HL-60/S4 (cell line): ENCODE results near the gene LPCAT2.

ENCODE experiments used
- in situ Hi-C: fragments of 300-500 bp; cut with MboI; formaldehyde crosslinking; loops from 2 replicates; pipeline ENCODE4 v1.14.3; 2022; ENCODE audit warnings: low sequenced_read_pairs

The LPCAT2 gene

DNA sequence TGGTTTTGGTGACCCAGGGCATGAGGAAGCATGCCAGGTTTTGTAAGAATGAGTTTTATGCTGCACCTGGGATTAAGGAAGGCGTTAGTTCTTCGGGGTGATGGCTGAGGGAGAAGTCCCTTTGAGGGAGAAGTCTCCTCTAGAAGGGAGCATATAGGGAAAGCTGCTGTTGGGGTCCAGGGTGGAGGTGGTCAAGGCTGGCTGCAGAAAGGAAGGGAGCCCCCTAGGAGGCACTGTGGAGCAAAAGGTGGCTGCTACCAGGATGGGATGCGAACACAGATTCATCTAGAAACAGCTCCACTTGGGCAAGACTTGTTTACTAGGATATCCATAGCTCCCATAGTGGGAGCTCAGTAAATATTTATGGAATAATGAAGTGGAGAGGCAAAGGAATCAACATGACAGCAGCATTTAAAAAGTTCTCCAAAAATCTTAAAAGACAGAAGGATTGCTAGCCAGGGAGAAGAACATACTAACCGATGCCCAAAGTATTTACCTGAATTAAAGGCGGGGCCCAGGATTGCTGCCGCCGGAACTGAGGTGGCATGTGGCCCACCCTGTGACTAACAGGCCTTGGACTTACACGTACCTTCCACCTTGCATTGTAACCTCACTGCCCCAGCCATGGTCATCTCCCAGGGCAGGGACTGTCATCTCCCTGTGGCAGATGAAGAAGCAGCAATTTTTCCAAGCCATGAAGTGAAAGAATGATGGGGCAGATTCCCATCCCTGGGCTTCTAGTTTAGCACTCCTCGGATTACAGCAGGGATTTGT, 7.1 kb upstream of the LPCAT2 start:
- in situ Hi-C loops = no loop called here

GRCh38 chr16:55502801-55503366, 6.0 kb upstream of the LPCAT2 start:
- in situ Hi-C loops = no loop called here

DNA sequence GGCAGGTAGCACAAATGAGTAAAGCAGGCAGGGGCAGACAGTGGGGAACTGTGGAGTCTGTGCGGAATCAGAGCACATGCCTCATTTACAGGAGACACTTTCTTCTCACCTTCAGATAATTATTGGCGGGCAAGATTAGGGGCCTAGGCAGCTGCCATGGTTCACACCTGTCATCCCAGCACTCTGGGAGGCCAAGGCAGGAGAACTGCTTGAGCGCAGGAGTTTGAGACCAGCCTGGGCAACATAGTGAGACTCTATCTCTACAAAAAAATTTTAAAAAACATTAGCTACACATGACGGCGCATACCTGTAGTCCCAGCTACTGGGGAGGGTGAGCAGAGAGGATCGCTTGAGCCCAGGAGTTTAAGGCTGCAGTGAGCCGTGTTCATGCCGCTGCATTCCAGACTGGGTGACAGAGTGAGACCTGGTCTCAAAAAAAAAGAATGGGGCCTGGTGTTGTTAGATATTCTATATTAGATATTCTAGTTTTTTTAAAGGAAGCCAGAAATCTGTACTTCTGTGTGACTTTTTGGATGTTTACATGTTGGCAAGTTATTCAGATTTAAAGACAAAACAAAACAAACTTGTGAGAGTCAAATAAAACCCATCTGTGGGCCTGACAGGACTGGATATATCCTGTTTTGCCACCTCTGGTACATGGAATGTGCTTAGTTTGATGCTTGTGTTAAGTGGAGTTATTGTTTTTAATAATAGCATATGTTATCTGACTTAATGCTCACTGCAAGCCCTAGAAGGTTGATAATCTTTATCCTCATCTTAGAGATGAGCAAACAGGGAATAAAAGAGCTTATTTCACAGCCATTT, 4.9 kb upstream of the LPCAT2 start:
- in situ Hi-C loops = no loop called here

- in situ Hi-C loops = no loop called here
Measured at GRCh38 chr16:55505333-55506015, 3.4 kb upstream of the LPCAT2 start.

DNA sequence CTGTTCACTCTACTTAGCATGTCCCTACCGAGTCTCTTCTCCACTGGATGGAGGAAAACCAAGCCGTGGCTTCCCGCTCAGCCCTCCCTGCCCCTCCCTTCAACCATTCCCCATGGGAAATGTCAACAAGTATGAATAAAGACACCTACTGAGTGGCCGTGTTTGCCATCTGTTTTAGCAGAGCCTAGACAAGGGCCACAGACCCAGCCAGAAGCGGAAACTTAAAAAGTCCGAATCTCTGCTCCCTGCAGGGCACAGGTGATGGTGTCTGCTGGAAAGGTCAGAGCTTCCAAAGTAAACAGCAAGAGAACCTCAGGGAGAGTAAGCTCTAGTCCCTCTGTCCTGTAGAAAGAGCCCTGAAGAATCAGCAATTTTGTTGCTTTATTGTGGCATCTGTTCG, 2.8 kb upstream of the LPCAT2 start:
- in situ Hi-C loops = no loop called here

DNA sequence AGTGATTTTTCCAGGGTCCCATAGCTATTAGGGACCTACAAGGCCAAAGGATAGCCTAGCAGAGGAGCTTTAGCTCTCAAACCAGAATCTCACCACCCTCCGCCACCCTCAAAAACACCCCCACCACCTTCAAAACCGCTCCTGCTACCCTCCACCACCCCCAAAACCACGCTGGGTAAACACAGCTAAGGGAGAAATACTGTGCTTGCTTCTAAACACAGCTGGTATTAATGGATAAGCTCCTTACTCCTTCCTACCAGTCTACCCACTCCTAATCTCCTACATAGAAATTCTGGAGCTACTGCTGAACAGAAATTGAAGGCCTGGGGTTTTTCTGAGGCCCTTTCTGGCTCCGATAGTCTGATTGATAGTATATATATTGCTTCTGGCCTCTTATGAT, 2.2 kb upstream of the LPCAT2 start:
- in situ Hi-C loops = no loop called here

- in situ Hi-C loops = no loop called here
Measured at GRCh38 chr16:55508271-55508921, 476 bp upstream of the LPCAT2 start.

DNA sequence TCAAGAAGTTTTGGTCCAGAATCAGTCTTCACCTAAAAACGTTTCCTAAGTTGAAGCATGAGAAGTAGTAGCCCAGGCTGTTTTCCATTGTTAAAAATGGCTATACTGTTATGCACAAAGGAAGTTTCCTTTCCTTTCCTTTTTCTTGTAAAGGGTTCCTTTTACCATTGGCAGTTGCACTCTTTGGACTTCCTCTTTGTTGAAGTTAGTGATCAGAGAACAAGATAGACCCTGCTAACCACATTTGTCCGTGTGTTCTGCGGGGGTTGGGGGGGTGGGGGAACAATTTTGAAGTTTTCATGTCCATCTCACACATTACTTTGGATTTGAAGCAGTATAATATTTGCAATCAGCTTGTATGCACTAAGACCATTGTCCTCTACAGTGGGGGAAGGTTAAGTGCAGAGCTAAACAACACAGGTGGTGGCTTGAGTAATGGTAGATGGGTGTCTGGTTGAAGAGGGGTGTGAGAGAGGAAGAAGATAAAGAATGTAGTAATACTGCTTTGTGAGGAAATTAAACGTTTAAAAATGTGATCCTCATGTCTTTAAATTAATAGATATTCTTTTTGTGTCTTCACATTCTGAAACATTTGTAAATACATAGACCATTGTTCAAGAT, 1.4 kb downstream of the LPCAT2 start:
- in situ Hi-C loops = no loop called here

GRCh38 chr16:55512941-55513340, 4.1 kb downstream of the LPCAT2 start:
- in situ Hi-C loops = no loop called here

GRCh38 chr16:55513616-55514015, 4.7 kb downstream of the LPCAT2 start:
- in situ Hi-C loops = no loop called here

DNA sequence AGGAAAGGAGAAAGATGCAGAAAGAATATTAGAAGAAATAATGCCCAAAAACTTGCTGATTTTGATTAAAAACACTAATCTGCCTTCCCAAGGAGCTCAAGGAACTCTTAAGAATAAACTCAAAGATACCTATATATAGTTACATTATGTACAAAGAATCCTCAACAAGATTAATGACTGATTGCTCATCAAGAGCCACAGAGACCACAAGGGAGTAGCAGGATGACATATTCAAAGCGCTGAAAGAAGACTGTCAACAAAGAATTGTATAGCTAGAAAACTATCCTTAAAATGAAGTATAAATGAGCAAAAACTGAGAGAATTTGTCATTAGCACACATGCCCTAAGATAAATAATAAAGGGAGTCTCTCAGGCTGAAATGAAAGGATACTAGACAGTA, 6.2 kb downstream of the LPCAT2 start:
- in situ Hi-C loops = no loop called here

DNA sequence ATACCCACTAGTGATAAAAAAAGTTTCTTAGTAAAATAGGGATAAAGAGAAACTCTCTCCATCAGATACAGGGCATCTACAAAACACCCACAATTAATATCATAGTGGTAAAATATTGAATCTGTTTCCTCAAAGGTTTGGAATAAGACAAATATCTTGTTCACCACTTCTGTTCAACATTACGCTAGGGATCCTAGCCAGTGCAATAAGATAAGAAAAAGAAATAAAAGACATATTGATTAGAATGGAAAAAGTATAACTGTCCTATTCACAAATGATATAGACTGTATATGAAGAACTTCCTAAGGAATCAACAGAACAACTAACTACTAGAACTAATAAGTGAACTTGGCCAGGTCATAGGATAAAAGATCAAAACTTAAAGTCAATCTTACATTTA, 12.9 kb downstream of the LPCAT2 start:
- in situ Hi-C loops = no loop called here

- in situ Hi-C loops = no loop called here
Measured at GRCh38 chr16:55526441-55526840, 17.6 kb downstream of the LPCAT2 start.

GRCh38 chr16:55527885-55528284, 19.0 kb downstream of the LPCAT2 start:
- in situ Hi-C loops = no loop called here

DNA sequence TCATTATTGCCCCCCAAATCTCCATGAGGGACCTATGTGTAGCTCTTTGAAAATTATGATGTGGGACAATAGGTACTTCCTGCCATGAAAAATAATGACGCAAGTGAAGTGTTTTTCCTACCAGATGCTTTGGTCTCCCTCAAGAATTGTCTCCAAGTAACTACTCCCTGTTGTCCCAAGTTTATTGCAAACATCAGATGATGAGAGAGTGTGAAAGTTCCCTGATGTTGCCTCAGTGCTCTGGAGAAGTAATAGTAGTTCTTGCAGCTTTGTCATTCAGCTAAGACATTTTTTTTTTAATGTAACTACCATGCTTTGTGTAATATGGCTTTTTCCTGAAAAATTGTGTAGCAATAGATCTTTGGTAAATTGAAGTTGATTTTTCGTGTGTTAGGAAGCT, 20.1 kb downstream of the LPCAT2 start:
- in situ Hi-C loops = no loop called here

- in situ Hi-C loops = no loop called here
Measured at GRCh38 chr16:55530316-55530856, 21.5 kb downstream of the LPCAT2 start.

- in situ Hi-C loops = no loop called here
Measured at GRCh38 chr16:55532227-55532626, 23.4 kb downstream of the LPCAT2 start.

DNA sequence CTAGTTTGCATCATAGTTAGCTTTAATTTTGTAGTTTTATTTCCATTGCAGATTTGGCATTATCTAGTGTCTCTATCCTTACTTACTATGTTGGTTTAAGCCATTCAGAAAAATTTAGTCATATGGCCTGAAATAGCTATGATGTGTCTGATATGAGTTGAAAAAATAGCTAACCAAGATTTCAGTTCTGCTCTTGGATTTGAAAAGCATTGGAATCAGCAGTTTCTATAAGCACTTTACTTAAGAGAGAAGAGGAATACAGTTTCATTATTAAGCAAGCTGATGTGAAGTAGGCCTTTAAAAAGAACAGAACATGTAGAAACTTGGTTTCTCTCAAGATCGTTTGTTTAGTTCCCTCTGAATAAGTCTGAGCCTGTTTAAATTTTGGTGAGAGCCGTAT, 25.9 kb downstream of the LPCAT2 start:
- in situ Hi-C loops = no loop called here

DNA sequence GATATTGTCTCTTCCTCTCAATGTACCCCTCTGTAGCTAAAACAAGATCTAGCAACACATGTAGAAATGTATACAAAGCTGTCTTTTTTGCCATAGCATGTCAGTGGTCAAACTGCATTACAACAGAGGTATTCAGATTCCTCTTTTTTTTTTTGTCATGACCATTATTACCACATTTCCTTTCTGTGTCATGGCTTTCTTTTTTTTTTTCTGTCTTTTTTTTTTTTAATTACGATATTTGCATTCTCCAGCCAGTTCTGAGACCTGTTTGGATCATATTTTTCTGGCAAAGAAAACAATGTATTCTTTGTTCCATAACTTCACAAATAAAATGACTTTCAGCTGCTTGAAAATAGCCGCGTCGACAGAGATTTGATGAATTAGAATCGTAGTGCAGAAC, 30.2 kb downstream of the LPCAT2 start:
- in situ Hi-C loops = no loop called here

DNA sequence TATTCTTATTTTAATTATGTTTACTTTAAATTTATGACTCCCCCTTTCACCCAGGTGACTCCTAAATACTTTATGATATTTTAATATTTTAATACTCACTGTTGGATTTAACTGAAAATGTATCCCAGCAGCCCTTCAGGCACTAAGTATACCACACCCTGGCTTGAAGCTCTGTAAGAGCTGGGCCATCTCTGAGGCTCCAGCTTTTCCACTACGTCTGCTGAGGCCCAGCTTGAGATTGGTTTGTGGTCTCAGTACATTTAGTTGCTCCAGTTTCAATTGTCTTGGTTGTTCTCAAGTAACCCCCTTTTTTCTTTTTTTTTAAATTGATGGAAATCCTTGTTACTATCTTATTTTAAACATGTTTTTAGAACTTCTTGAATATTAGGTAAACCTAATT, 30.6 kb downstream of the LPCAT2 start:
- in situ Hi-C loops = no loop called here
